ENCODE results near the gene RAB31.

DNA sequence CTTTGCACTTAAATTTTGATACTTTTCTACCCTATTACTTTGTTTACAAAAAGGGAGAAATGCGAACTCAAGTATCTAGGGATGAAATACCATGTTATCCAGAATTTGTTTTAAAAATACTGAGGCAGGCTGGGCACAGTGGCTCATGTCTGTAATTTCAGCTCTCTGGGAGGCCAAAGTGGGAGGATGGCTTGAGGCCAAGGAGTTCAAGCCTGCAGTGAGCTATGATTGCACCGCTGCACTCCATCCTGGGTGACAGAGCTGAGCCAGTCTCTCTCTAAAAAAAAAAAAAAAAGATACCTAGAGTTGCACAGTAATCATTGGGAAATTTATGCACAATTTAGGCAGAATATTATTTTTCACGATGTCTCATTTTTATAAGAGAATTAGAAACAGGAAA is 193.3 kb downstream of the RAB31 start:
- TF ChIP-seq, protein P1, sequence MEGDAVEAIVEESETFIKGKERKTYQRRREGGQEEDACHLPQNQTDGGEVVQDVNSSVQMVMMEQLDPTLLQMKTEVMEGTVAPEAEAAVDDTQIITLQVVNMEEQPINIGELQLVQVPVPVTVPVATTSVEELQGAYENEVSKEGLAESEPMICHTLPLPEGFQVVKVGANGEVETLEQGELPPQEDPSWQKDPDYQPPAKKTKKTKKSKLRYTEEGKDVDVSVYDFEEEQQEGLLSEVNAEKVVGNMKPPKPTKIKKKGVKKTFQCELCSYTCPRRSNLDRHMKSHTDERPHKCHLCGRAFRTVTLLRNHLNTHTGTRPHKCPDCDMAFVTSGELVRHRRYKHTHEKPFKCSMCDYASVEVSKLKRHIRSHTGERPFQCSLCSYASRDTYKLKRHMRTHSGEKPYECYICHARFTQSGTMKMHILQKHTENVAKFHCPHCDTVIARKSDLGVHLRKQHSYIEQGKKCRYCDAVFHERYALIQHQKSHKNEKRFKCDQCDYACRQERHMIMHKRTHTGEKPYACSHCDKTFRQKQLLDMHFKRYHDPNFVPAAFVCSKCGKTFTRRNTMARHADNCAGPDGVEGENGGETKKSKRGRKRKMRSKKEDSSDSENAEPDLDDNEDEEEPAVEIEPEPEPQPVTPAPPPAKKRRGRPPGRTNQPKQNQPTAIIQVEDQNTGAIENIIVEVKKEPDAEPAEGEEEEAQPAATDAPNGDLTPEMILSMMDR (IDR thresholded peaks at IDR 0.05) = no peak
- TF ChIP-seq POLR2A (IDR thresholded peaks at IDR 0.05; ENCODE audit: low read length) = no peak
- TF ChIP-seq, protein P2, sequence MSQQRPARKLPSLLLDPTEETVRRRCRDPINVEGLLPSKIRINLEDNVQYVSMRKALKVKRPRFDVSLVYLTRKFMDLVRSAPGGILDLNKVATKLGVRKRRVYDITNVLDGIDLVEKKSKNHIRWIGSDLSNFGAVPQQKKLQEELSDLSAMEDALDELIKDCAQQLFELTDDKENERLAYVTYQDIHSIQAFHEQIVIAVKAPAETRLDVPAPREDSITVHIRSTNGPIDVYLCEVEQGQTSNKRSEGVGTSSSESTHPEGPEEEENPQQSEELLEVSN (IDR thresholded peaks at IDR 0.05; ENCODE audit: borderline replicate concordance, low read depth) = no peak
- no peak for TF ChIP-seq SREBF2 (IDR thresholded peaks at IDR 0.05)
- TF ChIP-seq CEBPB (IDR thresholded peaks at IDR 0.05) = no peak
- TF ChIP-seq NR3C1 (IDR thresholded peaks at IDR 0.05) = no peak

Data from A549 (cell line).